HepG2 (cell line): ENCODE results near the gene DDX50. TPM values are rescaled to one million over a fixed set of nuclear protein-coding genes. Genes with fewer than 3 reads are reported as not detected.

Source experiments
- AFF4 ChIP-seq: sonication (generic); formaldehyde crosslinking; IDR thresholded peaks from 2 replicates; pipeline ENCODE4 v1.4.0; 2020; ENCODE audit warnings: missing genetic modification reagents
- BHLHE40 ChIP-seq: IDR thresholded peaks from 2 replicates; pipeline ENCODE4 v1.6.1; 2011; ENCODE audit warnings: low read length, improper control_type of control experiment
- CBFB ChIP-seq: sonication (generic); formaldehyde crosslinking; IDR thresholded peaks from 2 replicates; pipeline ENCODE4 v1.4.0; 2020; ENCODE audit warnings: missing genetic modification reagents
- CENPBD1 ChIP-seq: sonication (generic); formaldehyde crosslinking; IDR thresholded peaks from 2 replicates; pipeline ENCODE4 v1.8.0; 2022; ENCODE audit warnings: missing genetic modification reagents, low read depth, mild to moderate bottlenecking, borderline replicate concordance
- CREBL2 ChIP-seq: sonication (generic); formaldehyde crosslinking; IDR thresholded peaks from 2 replicates; pipeline ENCODE4 v1.8.1; 2023; ENCODE audit warnings: missing genetic modification reagents, mild to moderate bottlenecking, borderline replicate concordance
- LBX2 ChIP-seq: sonication (generic); formaldehyde crosslinking; IDR thresholded peaks from 2 replicates; pipeline ENCODE4 v1.5.0; 2020; ENCODE audit warnings: missing genetic modification reagents, mild to moderate bottlenecking, borderline replicate concordance
- NCOR1 ChIP-seq: fragments of 200-600 bp; sonication (generic); IDR thresholded peaks from 2 replicates; pipeline ENCODE4 v1.7.0; 2017; ENCODE audit warnings: antibody characterized with exemption, low read length, borderline replicate concordance
- PCBP2 ChIP-seq: fragments of 200-400 bp; formaldehyde crosslinking; optimal IDR thresholded peaks from 2 replicates; pipeline ENCODE3; 2018; ENCODE audit warnings: low read length, low read depth; ENCODE audit not compliant: poor library complexity, severe bottlenecking
- SMAD1 ChIP-seq: sonication (generic); formaldehyde crosslinking; IDR thresholded peaks from 2 replicates; pipeline ENCODE4 v1.4.0; 2020; ENCODE audit warnings: missing genetic modification reagents, low read depth, mild to moderate bottlenecking, borderline replicate concordance
- SP1 ChIP-seq, 2 experiments: fragments of 450-650 bp in 1 of 2; sonication (generic) in 1 of 2; formaldehyde crosslinking in 1 of 2; IDR thresholded peaks; 2 replicates each; pipeline versions ENCODE4 v1.4.0 to v1.6.1; 2016 to 2020; ENCODE audit warnings: missing genetic modification reagents in 1 of 2
- SYNCRIP ChIP-seq: fragments of 200-400 bp; formaldehyde crosslinking; IDR thresholded peaks from 2 replicates; pipeline ENCODE4 v1.6.1; 2018; ENCODE audit warnings: mild to moderate bottlenecking, low read depth, low read length; ENCODE audit not compliant: insufficient read depth
- TARDBP ChIP-seq: sonication (generic); formaldehyde crosslinking; IDR thresholded peaks from 2 replicates; pipeline ENCODE4 v1.8.0; 2022; ENCODE audit warnings: mild to moderate bottlenecking, missing genetic modification reagents
- ZFP91 ChIP-seq: sonication (generic); formaldehyde crosslinking; IDR thresholded peaks from 2 replicates; pipeline ENCODE4 v1.9.0; 2022; ENCODE audit warnings: missing genetic modification reagents, mild to moderate bottlenecking, borderline replicate concordance
- ZNF17 ChIP-seq: sonication (generic); formaldehyde crosslinking; IDR thresholded peaks from 2 replicates; pipeline ENCODE4 v1.5.0; 2020; ENCODE audit warnings: mild to moderate bottlenecking, missing genetic modification reagents
- ZNF552 ChIP-seq: sonication (generic); formaldehyde crosslinking; IDR thresholded peaks from 2 replicates; pipeline ENCODE4 v1.9.0; 2022; ENCODE audit warnings: missing genetic modification reagents, mild to moderate bottlenecking, borderline replicate concordance
- ZNF691 ChIP-seq: sonication (generic); formaldehyde crosslinking; IDR thresholded peaks from 2 replicates; pipeline ENCODE4 v1.4.0; 2020; ENCODE audit warnings: missing genetic modification reagents, low read depth, mild to moderate bottlenecking, borderline replicate concordance
- ZNF749 ChIP-seq: sonication (generic); formaldehyde crosslinking; IDR thresholded peaks from 2 replicates; pipeline ENCODE4 v1.8.0; 2022; ENCODE audit warnings: mild to moderate bottlenecking, missing genetic modification reagents, moderate library complexity, borderline replicate concordance
- ZNF792 ChIP-seq: IDR thresholded peaks from 2 replicates; pipeline ENCODE4 v1.6.1; 2016
- ZNF850 ChIP-seq: sonication (generic); formaldehyde crosslinking; conservative IDR thresholded peaks from 2 replicates; pipeline ENCODE4 v1.9.0; 2021; ENCODE audit warnings: mild to moderate bottlenecking, missing genetic modification reagents
- polyA plus RNA-seq, 8 experiments: library from polyadenylated mRNA; depleted of rRNA in 3 of 8; stranded (reverse) in 7 of 8; unstranded in 1 of 8; fragments of >200 nt; fragmentation: Illumina TruSeq in 4 of 8; extraction: Trizol in 4 of 8; gene quantifications; 2 replicates each; pipeline versions ENCODE4 v1.2.1 to v1.2.3, GENCODE V29; 2011 to 2016; ENCODE audit warnings: low read depth in 4 of 8, missing spikeins in 1 of 8, mixed read lengths in 1 of 8; ENCODE audit not compliant: insufficient read depth in 1 of 8
- total RNA-seq, 5 experiments: library from RNA; depleted of rRNA; stranded (reverse); fragments of >200 nt; fragmentation: Illumina TruSeq; extraction: Trizol; gene quantifications; 2 replicates each; pipeline ENCODE4 v1.2.3, GENCODE V29; 2016; ENCODE audit warnings: low read depth in 1 of 5

Gene DDX50
- total and polyA plus RNA-seq, 2 of the 13 experiments (the other 11 are each of a cell fraction or from before 2014, with no cell fraction given), result 19.0 to 38.2 TPM

GRCh38 chr10:68900427-68901104 is 549 bp upstream of the DDX50 start (continued):
- TF ChIP-seq AFF4 (CRISPR knock-in tag) (no peak), ZNF850 (CRISPR knock-in tag) (no peak), ZNF691 (CRISPR knock-in tag) (0 out of 2 replicates have a peak, but pooled peaks have one; percentile 62), PCBP2 (no peak), CBFB (CRISPR knock-in tag) (peak; percentile 70), SP1 (IDR thresholded peaks at IDR 0.05) (no peak), SP1 (CRISPR knock-in tag; IDR thresholded peaks at IDR 0.05) (peak; percentile 72), ZNF792 (CRISPR knock-in tag) (0 out of 2 replicates have a peak, but pooled peaks have one; percentile 52), ZNF552 (CRISPR knock-in tag) (peak; percentile 77; the same call in 1 of the 2 replicates), LBX2 (CRISPR knock-in tag) (peak; percentile 87; the same call in 1 of the 2 replicates), TARDBP (peak; percentile 71; the same call in 1 of the 2 replicates), SMAD1 (CRISPR knock-in tag) (0 out of 2 replicates have a peak, but pooled peaks have one; percentile 12), CENPBD1 (CRISPR knock-in tag) (no peak; the same call in 1 of the 2 replicates), BHLHE40 (no peak), ZNF17 (CRISPR knock-in tag) (no peak), NCOR1 (no peak), ZNF749 (CRISPR knock-in tag) (no peak; the same call in 1 of the 2 replicates), CREBL2 (CRISPR knock-in tag) (peak; percentile 62; the same call in 1 of the 2 replicates), SYNCRIP (no peak), ZFP91 (CRISPR knock-in tag) (no peak)
